HepG2 (cell line): ENCODE data around the gene RPP14. TPM values are rescaled to one million over a fixed set of nuclear protein-coding genes. Genes with fewer than 3 reads are reported as not detected.
A peak's percentile ranks its signal among the peaks of the same experiment; 100 is the strongest.
"Not testable (repeated sequence)": the region's sequence is repeated elsewhere in the genome, so short reads cannot be mapped to it uniquely, and the experiment has no call there.

ENCODE experiments used
- ATAC-seq: fragments of 200-7000 bp; cut with Tn5 transposase; 3 replicates; pipeline ENCODE4 v1.9.1; 2020; ENCODE audit warnings: mild to moderate bottlenecking, moderate library complexity
- BruUV-seq: library from RNA; stranded (reverse); fragments of 400-500 nt; replicated peaks from 2 replicates; lab custom pipeline; 2021; lab: Mats Ljungman, UMichigan
- CTCF ChIA-PET: fragments of 300-600 bp; formaldehyde crosslinking; extraction: SDS; loops from one replicate; lab custom pipeline; 2021; ENCODE audit warnings: low total read pairs, inconsistent platforms, low intra/inter-chr PET ratio; lab: Yijun Ruan, JAX
- POLR2A ChIA-PET: fragments of 350-600 bp; sonication (Branson Sonifier 250); formaldehyde crosslinking; loops from one replicate; lab custom pipeline; 2020; ENCODE audit warnings: antibody characterized with exemption, inconsistent platforms; lab: Yijun Ruan, JAX
- DNase-seq: peaks from one replicate; pipeline ENCODE4 v3.0.0-alpha.2; 2015; ENCODE audit warnings: low spot score
- FAIRE-seq: peaks from 3 replicates; lab custom pipeline; 2011; peaks lifted over from hg19 to GRCh38; lab: Jason Lieb, UNC
- H2AFZ ChIP-seq: one replicate; pipeline ENCODE4 v1.6.1; 2011; ENCODE audit warnings: low read length, inconsistent platforms
- H3K27ac ChIP-seq: fragments of 300-600 bp; 3 replicates; pipeline ENCODE4 v1.8.0; 2011; ENCODE audit warnings: mixed run types, mild to moderate bottlenecking, mixed read lengths, low read length, inconsistent platforms; ENCODE audit not compliant: insufficient read depth; ENCODE audit errors: extremely low read length
- H3K27me3 ChIP-seq, 2 experiments: fragments of 200-600 bp in 1 of 2; 2 replicates in 1 of 2; 3 replicates in 1 of 2; pipeline versions ENCODE4 v1.6.0 to v1.8.0; 2011; ENCODE audit warnings: low read length in 2 of 2, mild to moderate bottlenecking in 2 of 2, moderate library complexity in 2 of 2, inconsistent platforms in 1 of 2; ENCODE audit not compliant: insufficient read depth in 2 of 2, control insufficient read depth in 1 of 2
- H3K36me3 ChIP-seq, 2 experiments: fragments of 200-600 bp in 1 of 2; replicated peaks in 1 of 2; 2 replicates in 1 of 2; 3 replicates in 1 of 2; pipeline versions ENCODE4 v1.5.1 to v1.8.0; 2011; ENCODE audit warnings: low read length in 2 of 2, inconsistent platforms in 1 of 2; ENCODE audit not compliant: insufficient read depth in 2 of 2, control insufficient read depth in 1 of 2
- H3K4me1 ChIP-seq: 2 replicates; pipeline ENCODE4 v1.5.1; 2012; ENCODE audit warnings: low read length, inconsistent platforms; ENCODE audit not compliant: insufficient read depth
- H3K4me2 ChIP-seq: 2 replicates; pipeline ENCODE4 v1.6.0; 2011; ENCODE audit warnings: low read depth, low read length, inconsistent platforms
- H3K4me3 ChIP-seq, 3 experiments: fragments of 200-600 bp in 1 of 3; sonication (generic), shearing (Covaris generic) in 1 of 3; replicated peaks in 1 of 3; 2 replicates each; pipeline ENCODE4 v1.5.1; 2011 to 2016; ENCODE audit warnings: low read length in 3 of 3, inconsistent platforms in 2 of 3, low read depth in 2 of 3, mild to moderate bottlenecking in 2 of 3, control low read depth in 1 of 3, mixed read lengths in 1 of 3; ENCODE audit not compliant: insufficient read depth in 1 of 3
- H3K79me2 ChIP-seq: one replicate; pipeline ENCODE4 v1.6.1; 2011; ENCODE audit warnings: low read length, inconsistent platforms; ENCODE audit not compliant: insufficient read depth
- H3K9ac ChIP-seq: 2 replicates; pipeline ENCODE4 v1.6.0; 2011; ENCODE audit warnings: mild to moderate bottlenecking, low read depth, low read length, inconsistent platforms; ENCODE audit not compliant: insufficient read depth
- H3K9me3 ChIP-seq: 2 replicates; pipeline ENCODE4 v1.5.1; 2012; ENCODE audit warnings: mild to moderate bottlenecking, low read length
- H4K20me1 ChIP-seq: 2 replicates; pipeline ENCODE4 v1.6.0; 2011; ENCODE audit warnings: inconsistent platforms, mild to moderate bottlenecking, low read length, moderate library complexity; ENCODE audit not compliant: insufficient read depth
- POGZ ChIP-seq: sonication (generic); formaldehyde crosslinking; IDR thresholded peaks from 2 replicates; pipeline ENCODE4 v1.4.0; 2020; ENCODE audit warnings: mild to moderate bottlenecking, missing genetic modification reagents
- RERE ChIP-seq: IDR thresholded peaks from 2 replicates; pipeline ENCODE4 v1.6.1; 2016; ENCODE audit warnings: low read depth, missing genetic modification reagents, missing compliant biosample characterization
- SAP130 ChIP-seq: IDR thresholded peaks from 2 replicates; pipeline ENCODE4 v1.6.1; 2016; ENCODE audit warnings: low read depth
- ZBTB49 ChIP-seq: sonication (generic); formaldehyde crosslinking; IDR thresholded peaks from 2 replicates; pipeline ENCODE4 v1.4.0; 2020; ENCODE audit warnings: missing genetic modification reagents, borderline replicate concordance
- WGBS: methylation state at CpG from one replicate; pipeline ENCODE4 v1.1.6; 2017; ENCODE audit warnings: low lambda C conversion rate; 5-methylcytosine and 5-hydroxymethylcytosine counted together
- in situ Hi-C: cut with HindIII; loops from 2 replicates; pipeline ENCODE4 v1.10.0; 2017; ENCODE audit warnings: low pct_unique_long_range_greater_than_20kb; ENCODE audit not compliant: extremely low pct_ligation_motif_present
- intact Hi-C: fragments of 100-400 bp; cut with micrococcal nuclease; formaldehyde crosslinking; loops from one replicate; pipeline ENCODE4 v1.10.0; 2022; ENCODE audit not compliant: unreplicated experiment
- polyA plus RNA-seq, 8 experiments: library from polyadenylated mRNA; depleted of rRNA in 3 of 8; stranded (reverse) in 7 of 8; unstranded in 1 of 8; fragments of >200 nt; fragmentation: Illumina TruSeq in 4 of 8; extraction: Trizol in 4 of 8; gene quantifications; 2 replicates each; pipeline versions ENCODE4 v1.2.1 to v1.2.3, GENCODE V29; 2011 to 2016; ENCODE audit warnings: low read depth in 4 of 8, missing spikeins in 1 of 8, mixed read lengths in 1 of 8; ENCODE audit not compliant: insufficient read depth in 1 of 8
- total RNA-seq, 5 experiments: library from RNA; depleted of rRNA; stranded (reverse); fragments of >200 nt; fragmentation: Illumina TruSeq; extraction: Trizol; gene quantifications; 2 replicates each; pipeline ENCODE4 v1.2.3, GENCODE V29; 2016; ENCODE audit warnings: low read depth in 1 of 5

The RPP14 gene
- total and polyA plus RNA-seq, 2 of the 13 experiments (the other 11 are each of a cell fraction or from before 2014, with no cell fraction given) = 15.4 to 16.2 TPM

- TF ChIP-seq ZBTB49 (CRISPR knock-in tag) = no peak
- 0 out of 2 replicates have a peak, but pooled peaks have one; percentile 21 for TF ChIP-seq POGZ (CRISPR knock-in tag)
- TF ChIP-seq SAP130 (CRISPR knock-in tag) = no peak
- no peak for TF ChIP-seq RERE (CRISPR knock-in tag)
These were observed 17.9 kb upstream of the RPP14 start (continued) for GRCh38 chr3:58288011-58288728.

GRCh38 chr3:58288964-58289613 lies 17.0 kb upstream of the RPP14 start:
- FAIRE-seq, DNase-seq, in situ Hi-C loops, ATAC-seq, POLR2A ChIA-PET, H3K36me3 ChIP-seq, H3K9me3 ChIP-seq, H3K27me3 ChIP-seq, BruUV-seq, CTCF ChIA-PET, H3K9ac ChIP-seq, H3K27ac ChIP-seq, H4K20me1 ChIP-seq, H2AFZ ChIP-seq, H3K4me2 ChIP-seq, H3K4me3 ChIP-seq, H3K79me2 ChIP-seq: not testable (repeated sequence)
- intact Hi-C loops = loop anchor here (5.0 kb wide), 1 partner anchor 52 kb away; the partner anchor contains the start of gene ABHD6
- peaks cover 18% of the 10 kb centered on the region for H3K4me1 ChIP-seq
- 61% methylated on average over 2 of the region's 4 CpGs for WGBS

GRCh38 chr3:58290446-58290845 lies 15.6 kb upstream of the RPP14 start:
- H3K36me3 ChIP-seq, FAIRE-seq, H3K4me2 ChIP-seq, BruUV-seq, in situ Hi-C loops, H3K27ac ChIP-seq, POLR2A ChIA-PET, H4K20me1 ChIP-seq, H3K9ac ChIP-seq, intact Hi-C loops, DNase-seq, CTCF ChIA-PET, H3K9me3 ChIP-seq, H3K4me3 ChIP-seq, ATAC-seq, H2AFZ ChIP-seq, H3K27me3 ChIP-seq, H3K79me2 ChIP-seq: not testable (repeated sequence)
- peaks cover 18% of the 10 kb centered on the region for H3K4me1 ChIP-seq
- WGBS = no CpG with 5 or more reads among the region's 33 CpGs
